Spleen (tissue), 7 donors: ENCODE results near the gene OOSP3.

Experiments
- POLR2A ChIP-seq, 3 donors: fragments of 450-650 bp; IDR thresholded peaks; one replicate each; pipeline ENCODE4 v1.5.1; 2017; ENCODE audit warnings: antibody characterized with exemption in 3 of 3, mild to moderate bottlenecking in 1 of 3
- POLR2AphosphoS5 ChIP-seq, 3 donors: sonication (generic); formaldehyde crosslinking; IDR thresholded peaks; one replicate each; pipeline ENCODE4 v1.5.1; 2017; ENCODE audit warnings: antibody characterized with exemption in 3 of 3
- TF ChIP-seq, protein P1 (sequence below), 11 experiments: fragments of 200-600 bp in 7 of 11; fragments of 450-650 bp in 4 of 11; sonication (generic) in 4 of 11; IDR thresholded peaks in 8 of 11; conservative IDR thresholded peaks in 3 of 11; 1 replicate in 7 of 11; 2 replicates in 4 of 11; pipeline versions ENCODE4 v1.4.0 to v1.8.0; 2016 to 2021; ENCODE audit warnings: antibody characterized with exemption in 11 of 11, inconsistent platforms in 4 of 11, mild to moderate bottlenecking in 1 of 11
- donor health status: DM: no; HTN: no; CAD: no; lungs with moderate emphysema.
- donor health status: DM: no; HTN: no; CAD: no.
- donor health status: DM: no; HTN: no; CAD: no.

DNA sequence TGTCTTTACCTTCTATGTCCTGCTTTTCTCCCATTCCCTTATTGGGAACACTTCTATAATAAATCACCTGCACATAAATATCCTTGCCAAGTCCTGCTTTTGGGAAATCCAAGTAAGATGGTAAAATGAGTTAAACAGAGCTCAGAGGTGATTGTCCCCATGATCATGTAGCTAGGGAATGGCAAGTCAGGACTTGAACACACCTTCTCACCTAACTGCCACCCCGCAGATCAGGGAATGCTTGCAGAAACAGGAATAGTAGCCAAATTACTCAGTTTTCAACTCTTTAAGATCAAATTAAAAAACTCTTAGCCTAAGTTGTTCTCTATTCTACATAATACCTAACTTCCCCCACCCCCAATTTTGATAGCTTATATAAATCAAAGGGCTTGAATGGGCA is 16.0 kb downstream of the OOSP3 start:
- TF ChIP-seq, protein P1, sequence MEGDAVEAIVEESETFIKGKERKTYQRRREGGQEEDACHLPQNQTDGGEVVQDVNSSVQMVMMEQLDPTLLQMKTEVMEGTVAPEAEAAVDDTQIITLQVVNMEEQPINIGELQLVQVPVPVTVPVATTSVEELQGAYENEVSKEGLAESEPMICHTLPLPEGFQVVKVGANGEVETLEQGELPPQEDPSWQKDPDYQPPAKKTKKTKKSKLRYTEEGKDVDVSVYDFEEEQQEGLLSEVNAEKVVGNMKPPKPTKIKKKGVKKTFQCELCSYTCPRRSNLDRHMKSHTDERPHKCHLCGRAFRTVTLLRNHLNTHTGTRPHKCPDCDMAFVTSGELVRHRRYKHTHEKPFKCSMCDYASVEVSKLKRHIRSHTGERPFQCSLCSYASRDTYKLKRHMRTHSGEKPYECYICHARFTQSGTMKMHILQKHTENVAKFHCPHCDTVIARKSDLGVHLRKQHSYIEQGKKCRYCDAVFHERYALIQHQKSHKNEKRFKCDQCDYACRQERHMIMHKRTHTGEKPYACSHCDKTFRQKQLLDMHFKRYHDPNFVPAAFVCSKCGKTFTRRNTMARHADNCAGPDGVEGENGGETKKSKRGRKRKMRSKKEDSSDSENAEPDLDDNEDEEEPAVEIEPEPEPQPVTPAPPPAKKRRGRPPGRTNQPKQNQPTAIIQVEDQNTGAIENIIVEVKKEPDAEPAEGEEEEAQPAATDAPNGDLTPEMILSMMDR (IDR thresholded peaks at IDR 0.05 in 8 of 11, conservative IDR thresholded peaks at IDR 0.05 in 3 of 11): no peak
- TF ChIP-seq POLR2A (IDR thresholded peaks at IDR 0.05) (no peak), POLR2AphosphoS5 (IDR thresholded peaks at IDR 0.05) (no peak)
